ENCODE measurements around the gene CBL. TPM values are rescaled to one million over a fixed set of nuclear protein-coding genes. Genes with fewer than 3 reads are reported as not detected.

Gene CBL
- total and polyA plus RNA-seq, 2 donors from 2014 or later = 2.0 to 20.6 TPM

DNA sequence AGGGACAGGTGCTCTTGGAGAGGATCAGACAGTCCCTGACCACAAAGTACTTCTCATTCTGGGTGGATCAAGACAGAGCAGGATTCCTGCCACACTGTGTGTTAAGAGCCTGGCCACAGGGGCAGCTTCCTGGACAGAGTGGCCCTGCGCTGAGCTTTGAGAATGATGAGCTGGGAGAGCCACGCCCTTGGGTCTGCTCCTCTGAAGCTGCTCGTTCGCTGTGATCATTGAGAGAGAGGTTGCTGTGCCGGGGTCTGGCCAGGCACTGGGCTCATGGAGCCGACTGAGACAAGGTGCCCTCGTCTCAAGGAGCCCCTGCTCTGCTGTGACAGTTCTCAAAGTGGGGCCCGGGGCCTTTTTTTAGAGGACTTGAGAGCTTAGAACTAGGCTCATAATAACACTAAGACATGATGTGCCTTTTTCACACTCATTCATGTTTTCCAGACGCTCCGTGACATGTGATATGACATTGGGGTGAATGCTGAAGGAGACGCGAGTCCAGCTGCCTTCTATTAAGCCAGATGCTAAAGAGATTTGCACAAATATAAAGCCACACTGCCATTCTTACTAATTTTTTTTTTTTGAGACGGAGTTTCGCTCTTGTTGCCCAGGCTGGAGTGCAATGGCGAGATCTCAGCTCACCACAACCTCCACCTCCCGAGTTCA is 141.9 kb downstream of the CBL start:
- H3K36me3 ChIP-seq (ENCODE audit: control insufficient read depth in 2 of 3, insufficient read depth in 3 of 3, low read length in 3 of 3) = no peaks in the 10 kb centered on the region
- H3K4me1 ChIP-seq (ENCODE audit: control insufficient read depth in 2 of 3, insufficient read depth in 2 of 3, low read depth in 1 of 3, low read length in 3 of 3) = peaks cover 0 to under 1% (median 0%) of the 10 kb centered on the region in 3 donors
- H3K9ac ChIP-seq (ENCODE audit: low read length in 3 of 3) = no peak overlapping the region
- intact Hi-C loops (cut with DNase I) = no loop called here
- H3K27me3 ChIP-seq (ENCODE audit: control insufficient read depth, insufficient read depth, low read length) = no peaks in the 10 kb centered on the region
- DNase-seq = peak in 1 of 5 donors; percentile 37
- no peak for FAIRE-seq
- H3K9me3 ChIP-seq (ENCODE audit: control insufficient read depth in 2 of 3, insufficient read depth in 1 of 3, low read length in 3 of 3) = no peaks in the 10 kb centered on the region
- TF ChIP-seq, protein P1, sequence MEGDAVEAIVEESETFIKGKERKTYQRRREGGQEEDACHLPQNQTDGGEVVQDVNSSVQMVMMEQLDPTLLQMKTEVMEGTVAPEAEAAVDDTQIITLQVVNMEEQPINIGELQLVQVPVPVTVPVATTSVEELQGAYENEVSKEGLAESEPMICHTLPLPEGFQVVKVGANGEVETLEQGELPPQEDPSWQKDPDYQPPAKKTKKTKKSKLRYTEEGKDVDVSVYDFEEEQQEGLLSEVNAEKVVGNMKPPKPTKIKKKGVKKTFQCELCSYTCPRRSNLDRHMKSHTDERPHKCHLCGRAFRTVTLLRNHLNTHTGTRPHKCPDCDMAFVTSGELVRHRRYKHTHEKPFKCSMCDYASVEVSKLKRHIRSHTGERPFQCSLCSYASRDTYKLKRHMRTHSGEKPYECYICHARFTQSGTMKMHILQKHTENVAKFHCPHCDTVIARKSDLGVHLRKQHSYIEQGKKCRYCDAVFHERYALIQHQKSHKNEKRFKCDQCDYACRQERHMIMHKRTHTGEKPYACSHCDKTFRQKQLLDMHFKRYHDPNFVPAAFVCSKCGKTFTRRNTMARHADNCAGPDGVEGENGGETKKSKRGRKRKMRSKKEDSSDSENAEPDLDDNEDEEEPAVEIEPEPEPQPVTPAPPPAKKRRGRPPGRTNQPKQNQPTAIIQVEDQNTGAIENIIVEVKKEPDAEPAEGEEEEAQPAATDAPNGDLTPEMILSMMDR (IDR thresholded peaks at IDR 0.05; ENCODE audit: borderline replicate concordance, extremely low read depth, insufficient read depth) = no peak
- H3K4me3 ChIP-seq (ENCODE audit: low read length in 3 of 3) = no peak overlapping the region
- no peak overlapping the region for H3K27ac ChIP-seq (ENCODE audit: low read depth in 2 of 2, low read length in 2 of 2)

DNA sequence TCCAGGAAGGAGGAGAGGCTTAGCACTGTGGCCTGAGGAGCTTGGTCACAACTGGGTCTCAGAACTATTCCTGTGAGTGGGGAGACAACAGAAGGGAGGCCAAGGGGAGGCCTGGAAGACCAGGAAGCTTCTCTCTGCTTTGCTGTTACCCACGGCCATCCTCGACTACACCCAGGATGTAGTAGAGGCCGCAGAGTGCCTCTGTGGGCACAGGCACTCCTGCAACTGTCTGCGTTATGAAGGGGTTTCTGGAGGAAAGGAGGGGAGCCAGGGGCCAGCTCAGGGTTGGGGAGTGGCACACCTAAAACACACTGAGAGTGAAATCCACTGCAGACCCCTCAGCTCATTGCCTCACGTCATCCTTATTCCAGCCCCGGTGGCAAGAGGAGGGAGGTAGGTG is 144.2 kb downstream of the CBL start:
- peaks cover 0 to 8% (median under 1%) of the 10 kb centered on the region in 3 donors for H3K4me1 ChIP-seq (ENCODE audit: control insufficient read depth in 2 of 3, insufficient read depth in 2 of 3, low read depth in 1 of 3, low read length in 3 of 3)
- no peak overlapping the region for H3K4me3 ChIP-seq (ENCODE audit: low read length in 3 of 3)
- no peaks in the 10 kb centered on the region for H3K9me3 ChIP-seq (ENCODE audit: control insufficient read depth in 2 of 3, insufficient read depth in 1 of 3, low read length in 3 of 3)
- H3K9ac ChIP-seq (ENCODE audit: low read length in 3 of 3) = no peak overlapping the region
- peak in 1 of 5 donors; percentile 17 for DNase-seq
- intact Hi-C loops (cut with DNase I) = no loop called here
- TF ChIP-seq, protein P1 (IDR thresholded peaks at IDR 0.05; ENCODE audit: borderline replicate concordance, extremely low read depth, insufficient read depth) = no peak
- no peaks in the 10 kb centered on the region for H3K27me3 ChIP-seq (ENCODE audit: control insufficient read depth, insufficient read depth, low read length)
- no peak for FAIRE-seq
- no peaks in the 10 kb centered on the region for H3K36me3 ChIP-seq (ENCODE audit: control insufficient read depth in 2 of 3, insufficient read depth in 3 of 3, low read length in 3 of 3)
- H3K27ac ChIP-seq (ENCODE audit: low read depth in 2 of 2, low read length in 2 of 2) = no peak overlapping the region

DNA sequence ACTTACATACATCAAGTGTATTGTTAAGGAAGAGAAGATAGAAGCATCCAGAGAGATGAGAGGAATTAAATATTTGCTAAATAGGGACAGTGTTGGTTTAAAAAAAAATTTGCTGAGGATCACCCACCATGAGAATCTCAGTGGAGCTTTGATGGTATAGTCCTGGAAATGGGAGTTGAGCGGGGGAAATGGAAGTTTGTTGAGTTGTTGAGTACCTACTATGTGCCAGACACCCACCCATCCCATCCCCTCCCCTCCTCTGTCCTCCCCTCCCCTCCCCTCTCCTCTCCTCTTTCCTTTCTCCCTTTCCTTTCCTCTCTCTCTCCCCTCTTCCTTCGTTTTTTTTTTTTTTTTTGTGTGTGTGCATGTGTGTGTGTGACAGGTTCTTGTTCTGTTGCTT is 145.1 kb downstream of the CBL start:
- H3K27ac ChIP-seq (ENCODE audit: low read depth in 2 of 2, low read length in 2 of 2) = no peak overlapping the region
- H3K4me3 ChIP-seq (ENCODE audit: low read length in 3 of 3) = no peak overlapping the region
- TF ChIP-seq, protein P1 (IDR thresholded peaks at IDR 0.05; ENCODE audit: borderline replicate concordance, extremely low read depth, insufficient read depth) = no peak
- peaks cover 0 to 8% (median 4%) of the 10 kb centered on the region in 3 donors for H3K4me1 ChIP-seq (ENCODE audit: control insufficient read depth in 2 of 3, insufficient read depth in 2 of 3, low read depth in 1 of 3, low read length in 3 of 3)
- DNase-seq (no peak), FAIRE-seq (no peak)
- H3K9ac ChIP-seq (ENCODE audit: low read length in 3 of 3) = no peak overlapping the region
- no peaks in the 10 kb centered on the region for H3K36me3 ChIP-seq (ENCODE audit: control insufficient read depth in 2 of 3, insufficient read depth in 3 of 3, low read length in 3 of 3)
- intact Hi-C loops (cut with DNase I) = no loop called here
- no peaks in the 10 kb centered on the region for H3K9me3 ChIP-seq (ENCODE audit: control insufficient read depth in 2 of 3, insufficient read depth in 1 of 3, low read length in 3 of 3)
- no peaks in the 10 kb centered on the region for H3K27me3 ChIP-seq (ENCODE audit: control insufficient read depth, insufficient read depth, low read length)

All from kidney (tissue), 14 donors.